Liver (tissue), 9 donors: Measurements from ENCODE around the gene YPEL5. TPM values are rescaled to one million over a fixed set of nuclear protein-coding genes. Genes with fewer than 3 reads are reported as not detected.

Experiments used
- DNase-seq: peaks from one replicate; pipeline ENCODE4 v3.0.0-alpha.2; 2017; ENCODE audit warnings: low spot score
- H3K27ac ChIP-seq, 2 donors: one replicate each; pipeline ENCODE4 v1.7.0; 2013; ENCODE audit warnings: inconsistent platforms in 2 of 2, low read length in 2 of 2, control low read depth in 1 of 2, low read depth in 1 of 2, mild to moderate bottlenecking in 1 of 2
- H3K27me3 ChIP-seq, 4 donors: one replicate each; pipeline versions ENCODE4 v1.6.1 to v1.7.0; 2013; ENCODE audit warnings: low read length in 3 of 4, inconsistent platforms in 1 of 4, mild to moderate bottlenecking in 1 of 4, moderate library complexity in 1 of 4; ENCODE audit not compliant: control insufficient read depth in 4 of 4, insufficient read depth in 4 of 4
- H3K36me3 ChIP-seq, 4 donors: one replicate each; pipeline versions ENCODE4 v1.6.1 to v1.7.0; 2013; ENCODE audit warnings: low read length in 3 of 4, mild to moderate bottlenecking in 3 of 4, low read depth in 1 of 4, moderate library complexity in 1 of 4; ENCODE audit not compliant: control insufficient read depth in 4 of 4, insufficient read depth in 3 of 4
- H3K4me1 ChIP-seq, 4 donors: one replicate each; pipeline versions ENCODE4 v1.6.1 to v1.7.0; 2013; ENCODE audit warnings: low read length in 3 of 4, mild to moderate bottlenecking in 3 of 4, moderate library complexity in 1 of 4; ENCODE audit not compliant: control insufficient read depth in 4 of 4, insufficient read depth in 4 of 4
- H3K4me3 ChIP-seq, 3 donors: one replicate each; pipeline versions ENCODE4 v1.6.1 to v1.7.0; 2013; ENCODE audit warnings: low read length in 3 of 3, control low read depth in 1 of 3, low read depth in 1 of 3, mild to moderate bottlenecking in 1 of 3
- H3K9ac ChIP-seq, 2 donors: one replicate each; pipeline ENCODE4 v1.7.0; 2013; ENCODE audit warnings: low read length in 2 of 2, mild to moderate bottlenecking in 2 of 2, moderate library complexity in 2 of 2, control low read depth in 1 of 2, low read depth in 1 of 2
- H3K9me3 ChIP-seq, 4 donors: one replicate each; pipeline versions ENCODE4 v1.6.1 to v1.7.0; 2013; ENCODE audit warnings: low read length in 3 of 4; ENCODE audit not compliant: control insufficient read depth in 4 of 4
- EGR1 ChIP-seq, 2 donors: IDR thresholded peaks; 2 replicates each; pipeline ENCODE4 v1.6.1; 2016 to 2018; ENCODE audit warnings: antibody characterized with exemption in 2 of 2, low read depth in 2 of 2
- FOXA2 ChIP-seq: IDR thresholded peaks from 2 replicates; pipeline ENCODE4 v1.6.1; 2016; ENCODE audit warnings: antibody characterized with exemption
- HNF4G ChIP-seq: IDR thresholded peaks from 2 replicates; pipeline ENCODE4 v1.6.1; 2016; ENCODE audit warnings: antibody characterized with exemption
- JUND ChIP-seq, 2 donors: IDR thresholded peaks; 2 replicates each; pipeline ENCODE4 v1.6.1; 2016; ENCODE audit warnings: antibody characterized with exemption in 2 of 2
- MAX ChIP-seq: IDR thresholded peaks from 2 replicates; pipeline ENCODE4 v1.6.1; 2016; ENCODE audit warnings: antibody characterized with exemption
- SP1 ChIP-seq: IDR thresholded peaks from 2 replicates; pipeline ENCODE4 v1.6.1; 2018; ENCODE audit warnings: antibody characterized with exemption, mild to moderate bottlenecking
- TAF1 ChIP-seq: conservative IDR thresholded peaks from 2 replicates; pipeline ENCODE4 v1.6.1; 2016; ENCODE audit warnings: antibody characterized with exemption, mild to moderate bottlenecking
- YY1 ChIP-seq: IDR thresholded peaks from 2 replicates; pipeline ENCODE4 v1.6.1; 2016; ENCODE audit warnings: antibody characterized with exemption, mild to moderate bottlenecking
- WGBS: extraction: QIAGEN DNeasy Blood & Tissue Kit; methylation state at CpG from one replicate; pipeline ENCODE4 v1.1.7; 2013; 5-methylcytosine and 5-hydroxymethylcytosine counted together
- polyA plus RNA-seq, 2 donors: library from polyadenylated mRNA; stranded (reverse) in 1 of 2; unstranded in 1 of 2; fragments of 200-250 nt in 1 of 2; fragments of >200 nt in 1 of 2; fragmentation: Nextera tagmentation in 1 of 2; extraction: Ambion mirVana in 1 of 2; gene quantifications; one replicate each; pipeline versions ENCODE4 v1.2.1 to v1.2.3, GENCODE V29; 2013 to 2015
- total RNA-seq, 2 donors: library from RNA; depleted of rRNA; stranded (reverse); fragments of >200 nt; gene quantifications; one replicate each; pipeline ENCODE4 v1.2.3, GENCODE V29; 2014
- TF ChIP-seq, protein P1 (sequence below): fragments of 150-350 bp; IDR thresholded peaks from 2 replicates; pipeline ENCODE4 v1.5.1; 2017; ENCODE audit warnings: improper control_type of control experiment, low read depth, low read length; ENCODE audit not compliant: missing input control
- TF ChIP-seq, protein P2 (sequence below): IDR thresholded peaks from 2 replicates; pipeline ENCODE4 v1.6.1; 2016; ENCODE audit warnings: antibody characterized with exemption, mild to moderate bottlenecking
- TF ChIP-seq, protein P3 (sequence below): IDR thresholded peaks from 2 replicates; pipeline ENCODE4 v1.6.1; 2016; ENCODE audit warnings: antibody characterized with exemption
- donor health status: healthy.
- donor health status: healthy.
- donor health status: healthy.
- donor health status: healthy.
- donor health status: healthy.

Gene YPEL5
- total and polyA plus RNA-seq, 4 donors, result 20.4 to 62.8 (median 36.5) TPM

GRCh38 chr2:30192314-30192713 is 45.5 kb downstream of the YPEL5 start:
- Histone ChIP-seq H3K36me3 (no peaks in the 10 kb centered on the region), H3K27ac (no peak overlapping the region), H3K9ac (no peak overlapping the region), H3K9me3 (no peaks in the 10 kb centered on the region), H3K27me3 (no peaks in the 10 kb centered on the region), H3K4me1 (no peaks in the 10 kb centered on the region), H3K4me3 (no peak overlapping the region)
- TF ChIP-seq FOXA2, result no peak
- TF ChIP-seq, protein P1, sequence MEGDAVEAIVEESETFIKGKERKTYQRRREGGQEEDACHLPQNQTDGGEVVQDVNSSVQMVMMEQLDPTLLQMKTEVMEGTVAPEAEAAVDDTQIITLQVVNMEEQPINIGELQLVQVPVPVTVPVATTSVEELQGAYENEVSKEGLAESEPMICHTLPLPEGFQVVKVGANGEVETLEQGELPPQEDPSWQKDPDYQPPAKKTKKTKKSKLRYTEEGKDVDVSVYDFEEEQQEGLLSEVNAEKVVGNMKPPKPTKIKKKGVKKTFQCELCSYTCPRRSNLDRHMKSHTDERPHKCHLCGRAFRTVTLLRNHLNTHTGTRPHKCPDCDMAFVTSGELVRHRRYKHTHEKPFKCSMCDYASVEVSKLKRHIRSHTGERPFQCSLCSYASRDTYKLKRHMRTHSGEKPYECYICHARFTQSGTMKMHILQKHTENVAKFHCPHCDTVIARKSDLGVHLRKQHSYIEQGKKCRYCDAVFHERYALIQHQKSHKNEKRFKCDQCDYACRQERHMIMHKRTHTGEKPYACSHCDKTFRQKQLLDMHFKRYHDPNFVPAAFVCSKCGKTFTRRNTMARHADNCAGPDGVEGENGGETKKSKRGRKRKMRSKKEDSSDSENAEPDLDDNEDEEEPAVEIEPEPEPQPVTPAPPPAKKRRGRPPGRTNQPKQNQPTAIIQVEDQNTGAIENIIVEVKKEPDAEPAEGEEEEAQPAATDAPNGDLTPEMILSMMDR, result no peak
- TF ChIP-seq, protein P2, sequence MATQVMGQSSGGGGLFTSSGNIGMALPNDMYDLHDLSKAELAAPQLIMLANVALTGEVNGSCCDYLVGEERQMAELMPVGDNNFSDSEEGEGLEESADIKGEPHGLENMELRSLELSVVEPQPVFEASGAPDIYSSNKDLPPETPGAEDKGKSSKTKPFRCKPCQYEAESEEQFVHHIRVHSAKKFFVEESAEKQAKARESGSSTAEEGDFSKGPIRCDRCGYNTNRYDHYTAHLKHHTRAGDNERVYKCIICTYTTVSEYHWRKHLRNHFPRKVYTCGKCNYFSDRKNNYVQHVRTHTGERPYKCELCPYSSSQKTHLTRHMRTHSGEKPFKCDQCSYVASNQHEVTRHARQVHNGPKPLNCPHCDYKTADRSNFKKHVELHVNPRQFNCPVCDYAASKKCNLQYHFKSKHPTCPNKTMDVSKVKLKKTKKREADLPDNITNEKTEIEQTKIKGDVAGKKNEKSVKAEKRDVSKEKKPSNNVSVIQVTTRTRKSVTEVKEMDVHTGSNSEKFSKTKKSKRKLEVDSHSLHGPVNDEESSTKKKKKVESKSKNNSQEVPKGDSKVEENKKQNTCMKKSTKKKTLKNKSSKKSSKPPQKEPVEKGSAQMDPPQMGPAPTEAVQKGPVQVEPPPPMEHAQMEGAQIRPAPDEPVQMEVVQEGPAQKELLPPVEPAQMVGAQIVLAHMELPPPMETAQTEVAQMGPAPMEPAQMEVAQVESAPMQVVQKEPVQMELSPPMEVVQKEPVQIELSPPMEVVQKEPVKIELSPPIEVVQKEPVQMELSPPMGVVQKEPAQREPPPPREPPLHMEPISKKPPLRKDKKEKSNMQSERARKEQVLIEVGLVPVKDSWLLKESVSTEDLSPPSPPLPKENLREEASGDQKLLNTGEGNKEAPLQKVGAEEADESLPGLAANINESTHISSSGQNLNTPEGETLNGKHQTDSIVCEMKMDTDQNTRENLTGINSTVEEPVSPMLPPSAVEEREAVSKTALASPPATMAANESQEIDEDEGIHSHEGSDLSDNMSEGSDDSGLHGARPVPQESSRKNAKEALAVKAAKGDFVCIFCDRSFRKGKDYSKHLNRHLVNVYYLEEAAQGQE, result no peak
- TF ChIP-seq, protein P3, sequence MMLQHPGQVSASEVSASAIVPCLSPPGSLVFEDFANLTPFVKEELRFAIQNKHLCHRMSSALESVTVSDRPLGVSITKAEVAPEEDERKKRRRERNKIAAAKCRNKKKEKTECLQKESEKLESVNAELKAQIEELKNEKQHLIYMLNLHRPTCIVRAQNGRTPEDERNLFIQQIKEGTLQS, result no peak
- no peak for TF ChIP-seq SP1
- WGBS, result 80% methylated on average over 4 of the region's 4 CpGs
- no peak for DNase-seq

DNA sequence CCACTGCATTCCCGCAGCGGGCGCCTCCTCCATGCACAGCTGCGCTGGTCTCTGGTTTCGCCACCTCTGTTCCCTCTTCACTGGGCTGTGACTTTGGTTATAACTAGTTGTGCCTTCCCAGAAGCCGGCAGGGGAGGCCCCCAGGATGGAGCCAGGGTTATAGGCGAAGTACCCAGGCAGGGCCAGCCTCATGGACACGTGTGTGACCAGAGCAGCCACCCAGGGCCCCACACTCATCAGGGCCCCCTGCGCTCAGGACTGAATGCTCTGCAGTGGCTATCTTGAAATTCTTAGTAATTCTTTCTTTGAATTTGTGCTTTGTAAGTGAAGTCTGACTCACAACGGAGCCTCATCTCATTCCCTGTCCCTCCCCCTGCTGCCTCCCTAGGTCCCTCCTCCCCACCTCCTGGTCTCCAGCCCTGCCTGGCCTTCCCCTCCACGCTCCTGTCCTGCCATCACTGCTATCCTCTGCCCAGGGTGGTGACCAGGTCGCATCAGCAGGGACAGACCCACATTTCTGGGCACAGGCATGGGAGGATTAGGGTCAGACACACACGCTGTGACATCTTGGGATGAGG is 46.4 kb downstream of the YPEL5 start:
- Histone ChIP-seq H3K36me3 (no peaks in the 10 kb centered on the region), H3K27me3 (no peaks in the 10 kb centered on the region), H3K9me3 (no peaks in the 10 kb centered on the region), H3K4me1 (no peaks in the 10 kb centered on the region), H3K9ac (no peak overlapping the region), H3K27ac (no peak overlapping the region), H3K4me3 (no peak overlapping the region)
- DNase-seq, result no peak
- 85% methylated on average over 13 of the region's 13 CpGs for WGBS
- TF ChIP-seq YY1, result no peak
- TF ChIP-seq, protein P3, result no peak
- no peak for TF ChIP-seq MAX
- no peak for TF ChIP-seq JUND (IDR thresholded peaks at IDR 0.05)
- TF ChIP-seq, protein P1, result no peak
- no peak for TF ChIP-seq HNF4G
- TF ChIP-seq FOXA2, result no peak
- TF ChIP-seq EGR1 (IDR thresholded peaks at IDR 0.05; ENCODE audit: low read depth in 2 of 2), result no peak
- TF ChIP-seq TAF1, result no peak
